ENCODE measurements around the gene ZNF326. TPM values are rescaled to one million over a fixed set of nuclear protein-coding genes. Genes with fewer than 3 reads are reported as not detected.

Gene ZNF326
- total RNA-seq, 1 experiment from 2014 or later: 39.0 TPM

DNA sequence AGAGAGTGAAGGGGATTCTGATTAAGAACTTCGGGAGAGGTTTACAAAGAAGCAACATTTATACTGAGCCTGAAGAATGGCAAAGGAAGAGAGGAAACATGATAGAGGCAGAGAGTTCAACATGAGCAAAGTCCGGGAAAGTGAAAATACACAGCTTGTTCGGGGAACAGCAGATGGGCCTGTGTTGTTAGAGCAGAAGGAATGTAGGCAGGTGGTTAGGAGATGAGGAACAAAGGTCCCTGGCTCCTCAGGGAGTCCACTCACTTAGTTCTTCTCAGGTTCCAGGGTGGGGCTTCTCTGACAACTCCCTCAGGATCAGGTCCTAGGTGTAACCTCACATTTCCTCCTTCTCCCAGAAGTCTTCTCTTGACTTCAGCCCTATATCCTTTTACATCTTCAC lies 5.1 kb upstream of the ZNF326 start:
- H3K4me1 ChIP-seq (ENCODE audit: insufficient read depth, low read length): no peaks in the 10 kb centered on the region
- no peak overlapping the region for H2BK120ac ChIP-seq (ENCODE audit: low read depth, low read length, poor library complexity, severe bottlenecking)
- no peak overlapping the region for H3K23ac ChIP-seq (ENCODE audit: insufficient read length, low read depth, low read length)
- H4K91ac ChIP-seq (ENCODE audit: insufficient read length, low read depth, low read length): no peak overlapping the region
- no peak overlapping the region for H2BK15ac ChIP-seq (ENCODE audit: low read depth, low read length)
- H2BK5ac ChIP-seq (ENCODE audit: insufficient read length, low read length): no peak overlapping the region
- no peak overlapping the region for H3K27ac ChIP-seq (ENCODE audit: insufficient read length, low read depth, low read length)
- H4K5ac ChIP-seq (ENCODE audit: insufficient read length, low read depth, low read length): no peak overlapping the region
- H3K27ac Mint-ChIP-seq: no peak overlapping the region
- H3K4ac ChIP-seq (ENCODE audit: low read depth, low read length): no peak overlapping the region
- no peaks in the 10 kb centered on the region for H3K79me2 ChIP-seq (ENCODE audit: insufficient read depth, low read length)
- no peak overlapping the region for H2BK20ac ChIP-seq (ENCODE audit: low read depth, low read length, poor library complexity, severe bottlenecking)
- TF ChIP-seq, protein P1, sequence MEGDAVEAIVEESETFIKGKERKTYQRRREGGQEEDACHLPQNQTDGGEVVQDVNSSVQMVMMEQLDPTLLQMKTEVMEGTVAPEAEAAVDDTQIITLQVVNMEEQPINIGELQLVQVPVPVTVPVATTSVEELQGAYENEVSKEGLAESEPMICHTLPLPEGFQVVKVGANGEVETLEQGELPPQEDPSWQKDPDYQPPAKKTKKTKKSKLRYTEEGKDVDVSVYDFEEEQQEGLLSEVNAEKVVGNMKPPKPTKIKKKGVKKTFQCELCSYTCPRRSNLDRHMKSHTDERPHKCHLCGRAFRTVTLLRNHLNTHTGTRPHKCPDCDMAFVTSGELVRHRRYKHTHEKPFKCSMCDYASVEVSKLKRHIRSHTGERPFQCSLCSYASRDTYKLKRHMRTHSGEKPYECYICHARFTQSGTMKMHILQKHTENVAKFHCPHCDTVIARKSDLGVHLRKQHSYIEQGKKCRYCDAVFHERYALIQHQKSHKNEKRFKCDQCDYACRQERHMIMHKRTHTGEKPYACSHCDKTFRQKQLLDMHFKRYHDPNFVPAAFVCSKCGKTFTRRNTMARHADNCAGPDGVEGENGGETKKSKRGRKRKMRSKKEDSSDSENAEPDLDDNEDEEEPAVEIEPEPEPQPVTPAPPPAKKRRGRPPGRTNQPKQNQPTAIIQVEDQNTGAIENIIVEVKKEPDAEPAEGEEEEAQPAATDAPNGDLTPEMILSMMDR (conservative IDR thresholded peaks at IDR 0.05): no peak
- no peak overlapping the region for H3K56ac ChIP-seq (ENCODE audit: insufficient read length, low read depth, low read length)
- H3K4me2 ChIP-seq (ENCODE audit: insufficient read depth, insufficient read length, low read length): no peak overlapping the region
- no peak overlapping the region for H3T11ph ChIP-seq (ENCODE audit: low read length)
- H2BK12ac ChIP-seq (ENCODE audit: insufficient read length, low read depth, low read length): no peak overlapping the region
- H3K27me3 Mint-ChIP-seq (ENCODE audit: low read depth): no peaks in the 10 kb centered on the region
- no peak overlapping the region for H2AFZ ChIP-seq (ENCODE audit: low read length)
- no peak for DNase-seq
- peaks cover 24 to 32% of the 10 kb centered on the region in 2 experiments for H3K4me1 Mint-ChIP-seq
- WGBS (ENCODE audit: extremely low coverage, insufficient read length, low lambda C conversion rate): no CpG with 5 or more reads among the region's 3 CpGs
- H3K14ac ChIP-seq (ENCODE audit: insufficient read depth, low read length): no peak overlapping the region
- no peak overlapping the region for H4K8ac ChIP-seq (replicated peaks; ENCODE audit: insufficient read length, low read depth, low read length)
- no peaks in the 10 kb centered on the region; a peak in 1 of 7 replicates for H3K36me3 Mint-ChIP-seq (ENCODE audit: insufficient read depth in 1 of 3, low read depth in 3 of 3)
- H3K9me3 Mint-ChIP-seq: no peaks in the 10 kb centered on the region
- no peak overlapping the region for H3K9ac ChIP-seq (ENCODE audit: extremely low read depth, insufficient read length, low read length)
- H3K27me3 ChIP-seq (ENCODE audit: insufficient read depth, low read length): no peaks in the 10 kb centered on the region
- H3K79me1 ChIP-seq (ENCODE audit: insufficient read depth, low read depth, low read length, poor library complexity, severe bottlenecking): no peaks in the 10 kb centered on the region
- no peak overlapping the region for H3K18ac ChIP-seq (ENCODE audit: insufficient read length, low read depth, low read length)
- no peak overlapping the region for H2AK5ac ChIP-seq (ENCODE audit: insufficient read length, low read length)
- no peaks in the 10 kb centered on the region for H3K9me3 ChIP-seq (ENCODE audit: control insufficient read depth, low read depth, low read length)
- H3K23me2 ChIP-seq (ENCODE audit: insufficient read length, low read depth, low read length, poor library complexity, severe bottlenecking): peaks cover 3% of the 10 kb centered on the region
- no peaks in the 10 kb centered on the region for H4K20me1 ChIP-seq (ENCODE audit: control insufficient read depth, insufficient read depth, insufficient read length)
- H3K4me3 Mint-ChIP-seq: no peak overlapping the region

All from H9 (cell line).